Esophagus muscularis mucosa (tissue), 4 donors: ENCODE measurements around the gene DYNLT4. TPM values are rescaled to one million over a fixed set of nuclear protein-coding genes. Genes with fewer than 3 reads are reported as not detected.

ENCODE experiments used
- DNase-seq: peaks from one replicate; pipeline ENCODE4 v3.0.0-alpha.2; 2017; ENCODE audit errors: extremely low spot score
- H3K27ac ChIP-seq, 4 donors: fragments of 200-600 bp; sonication (generic); replicated peaks in 1 of 4; 1 replicate in 3 of 4; 2 replicates in 1 of 4; pipeline ENCODE4 v1.5.1; 2016 to 2019; ENCODE audit warnings: mild to moderate bottlenecking in 1 of 4
- H3K27me3 ChIP-seq, 4 donors: fragments of 200-600 bp; sonication (generic); one replicate each; pipeline versions ENCODE4 v1.5.1 to v1.6.0; 2016 to 2019
- H3K36me3 ChIP-seq, 4 donors: fragments of 200-600 bp; sonication (generic); one replicate each; pipeline ENCODE4 v1.5.1; 2016 to 2019
- H3K4me1 ChIP-seq, 4 donors: fragments of 200-600 bp; sonication (generic); one replicate each; pipeline ENCODE4 v1.5.1; 2016 to 2019
- H3K4me3 ChIP-seq, 4 donors: fragments of 200-600 bp; sonication (generic); 1 replicate in 2 of 4; 2 replicates in 2 of 4; pipeline ENCODE4 v1.5.1; 2016 to 2019; ENCODE audit warnings: mild to moderate bottlenecking in 4 of 4, moderate library complexity in 1 of 4
- H3K9me3 ChIP-seq, 4 donors: fragments of 200-600 bp; sonication (generic); 1 replicate in 3 of 4; 2 replicates in 1 of 4; pipeline ENCODE4 v1.5.1; 2016 to 2019
- EP300 ChIP-seq: sonication (generic); formaldehyde crosslinking; IDR thresholded peaks from one replicate; pipeline ENCODE4 v1.6.1; 2017; ENCODE audit warnings: antibody characterized with exemption
- POLR2A ChIP-seq: fragments of 450-650 bp; IDR thresholded peaks from one replicate; pipeline ENCODE4 v1.6.1; 2017; ENCODE audit warnings: antibody characterized with exemption, moderate library complexity, mild to moderate bottlenecking, low read depth
- POLR2AphosphoS5 ChIP-seq, 2 donors: sonication (generic); formaldehyde crosslinking; IDR thresholded peaks; one replicate each; pipeline ENCODE4 v1.6.1; 2017; ENCODE audit warnings: antibody characterized with exemption in 2 of 2
- WGBS: methylation state at CpG from one replicate; pipeline ENCODE4 v1.1.5; 2018; 5-methylcytosine and 5-hydroxymethylcytosine counted together
- intact Hi-C: fragments of 100-400 bp; cut with DNase I; formaldehyde crosslinking; loops from one replicate; pipeline ENCODE4 v1.15.1; 2023
- total RNA-seq, 4 donors: library from RNA; depleted of rRNA; stranded (reverse); fragments of >200 nt; gene quantifications; one replicate each; pipeline versions ENCODE4 v1.1.0 to v1.2.1, GENCODE V29; 2016
- TF ChIP-seq, protein P1 (sequence below), 3 experiments: fragments of 200-600 bp in 2 of 3; fragments of 450-650 bp in 1 of 3; sonication (generic) in 2 of 3; IDR thresholded peaks; one replicate each; pipeline ENCODE4 v1.5.1; 2017 to 2019; ENCODE audit warnings: antibody characterized with exemption in 3 of 3, mild to moderate bottlenecking in 2 of 3, moderate library complexity in 1 of 3

DYNLT4 gene
- total RNA-seq, 4 donors from 2014 or later: 0.83 TPM; not detected in 3

DNA sequence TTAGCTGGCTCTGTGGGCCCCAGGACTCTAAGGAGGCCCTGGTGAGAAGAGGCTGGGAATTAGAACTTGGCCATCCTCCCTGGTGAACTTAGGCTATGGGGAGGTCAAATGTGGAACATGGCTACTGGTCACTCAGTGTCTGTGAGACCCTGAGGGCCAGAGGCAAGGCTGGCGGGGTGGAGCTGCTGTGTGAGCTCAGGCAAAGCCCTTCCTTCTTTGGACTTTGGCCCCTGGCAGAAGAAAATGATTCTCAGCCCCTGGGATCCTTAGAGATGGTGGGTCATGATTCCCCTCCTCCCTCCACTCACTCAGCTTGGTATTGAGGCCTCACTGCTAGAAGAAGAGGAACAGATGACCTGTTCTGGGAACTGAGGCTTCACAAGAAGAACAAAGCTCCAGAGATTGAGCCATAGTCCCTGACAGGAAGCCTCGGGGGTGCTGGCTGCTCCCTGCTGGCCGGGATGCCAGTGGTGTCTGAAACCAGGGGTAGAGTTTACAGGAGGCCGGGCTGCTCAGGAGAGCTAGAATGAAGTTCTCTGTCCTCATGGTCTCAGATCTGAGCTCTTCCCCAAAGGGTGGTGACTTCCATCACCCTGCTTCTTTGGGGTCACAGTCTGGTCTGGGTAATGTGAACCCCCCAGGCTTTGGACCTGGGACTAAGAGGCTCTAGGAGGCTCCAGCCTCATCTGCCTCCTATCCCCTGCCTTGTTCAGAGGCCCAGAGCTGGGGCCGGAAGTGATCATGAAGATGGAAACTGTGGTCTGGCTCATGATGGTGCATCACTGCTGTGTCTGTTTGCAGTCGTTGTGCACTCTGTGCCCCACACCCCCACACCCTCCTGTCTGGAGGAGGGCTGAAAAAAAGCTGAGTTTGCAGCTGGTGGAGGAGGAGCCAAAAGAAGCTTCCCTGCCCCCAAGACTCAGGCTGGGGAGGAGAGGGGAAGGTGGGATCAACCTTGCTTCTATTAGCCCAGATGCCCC, 2.1 kb upstream of the DYNLT4 start:
- no peak for DNase-seq
- peak; percentile 5 to 59 for TF ChIP-seq POLR2AphosphoS5 (IDR thresholded peaks at IDR 0.05)
- TF ChIP-seq POLR2A: no peak
- Histone ChIP-seq H3K36me3 (peaks cover 9 to 32% (median 21%) of the 10 kb centered on the region in 4 donors), H3K27me3 (no peaks in the 10 kb centered on the region), H3K9me3 (no peaks in the 10 kb centered on the region), H3K27ac (peak overlapping the region; percentile 96 to 97 (median 96)), H3K4me3 (peak overlapping the region; percentile 30 to 49 (median 39)), H3K4me1 (peaks cover 78 to 100% (median 93%) of the 10 kb centered on the region in 4 donors)
- intact Hi-C loops: no loop called here
- 52% methylated on average over 6 of the region's 6 CpGs for WGBS

DNA sequence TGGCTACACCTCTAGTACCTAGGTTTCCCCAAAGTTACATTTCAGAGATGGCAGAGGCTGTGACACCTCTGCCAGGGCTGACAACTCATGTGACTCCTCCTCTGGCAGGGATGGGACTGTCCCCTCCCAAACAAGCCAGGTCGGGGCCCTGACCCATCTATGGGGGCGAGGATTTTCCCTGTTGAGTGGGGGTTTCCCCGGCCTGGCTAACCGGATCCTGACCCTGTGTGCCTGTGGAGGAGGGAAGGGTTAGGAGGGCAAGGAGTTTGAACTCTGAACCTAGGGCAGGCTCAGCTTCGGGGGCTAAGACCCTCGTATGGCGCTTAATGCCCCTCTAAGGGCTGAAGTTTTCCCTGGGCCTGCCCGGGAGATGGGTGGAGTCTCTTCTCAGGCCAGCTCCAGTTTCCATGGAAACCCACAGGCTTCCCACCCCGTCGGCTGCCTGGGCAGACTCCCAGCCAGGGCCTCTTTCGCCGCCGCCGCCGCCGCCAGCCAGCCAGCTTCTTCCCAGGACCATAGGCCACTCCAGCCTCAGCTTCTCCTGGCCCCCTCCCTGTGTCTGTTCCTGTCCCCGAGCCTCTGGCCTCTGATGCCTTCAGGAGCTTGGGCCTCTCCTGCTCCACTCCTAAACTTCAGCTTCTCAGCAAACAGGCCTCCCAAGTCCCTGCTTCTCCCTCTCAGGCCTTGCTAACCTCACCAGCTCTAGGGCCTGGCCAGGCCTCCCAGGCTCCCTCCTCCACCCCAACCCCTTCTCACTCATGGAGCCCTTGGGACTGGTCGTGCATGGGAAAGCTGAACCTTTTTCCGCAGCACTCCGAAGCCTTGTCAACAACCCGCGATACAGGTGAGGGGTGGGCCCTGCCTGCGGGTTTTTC, 1.1 kb upstream of the DYNLT4 start, which contains the start of gene BTBD19:
BTBD19 (plus strand) TSS at position 461 of the 875 bp plus-strand sequence; CDS start at position 759, 298 bp downstream.
- Histone ChIP-seq H3K4me1 (peaks cover 80 to 100% (median 94%) of the 10 kb centered on the region in 4 donors), H3K27me3 (no peaks in the 10 kb centered on the region), H3K36me3 (peaks cover 9 to 40% (median 31%) of the 10 kb centered on the region in 4 donors), H3K4me3 (peak within 1 kb of the TSS; percentile 30 to 49 (median 39)), H3K9me3 (no peaks in the 10 kb centered on the region), H3K27ac (peak within 1 kb of the TSS; percentile 96 to 97 (median 96))
- DNase-seq: no peak
- intact Hi-C loops: no loop called here
- TF ChIP-seq POLR2AphosphoS5 (IDR thresholded peaks at IDR 0.05) (peak; percentile 16 to 47), POLR2A (no peak)
- 50% methylated on average over 7 of the region's 23 CpGs for WGBS

DNA sequence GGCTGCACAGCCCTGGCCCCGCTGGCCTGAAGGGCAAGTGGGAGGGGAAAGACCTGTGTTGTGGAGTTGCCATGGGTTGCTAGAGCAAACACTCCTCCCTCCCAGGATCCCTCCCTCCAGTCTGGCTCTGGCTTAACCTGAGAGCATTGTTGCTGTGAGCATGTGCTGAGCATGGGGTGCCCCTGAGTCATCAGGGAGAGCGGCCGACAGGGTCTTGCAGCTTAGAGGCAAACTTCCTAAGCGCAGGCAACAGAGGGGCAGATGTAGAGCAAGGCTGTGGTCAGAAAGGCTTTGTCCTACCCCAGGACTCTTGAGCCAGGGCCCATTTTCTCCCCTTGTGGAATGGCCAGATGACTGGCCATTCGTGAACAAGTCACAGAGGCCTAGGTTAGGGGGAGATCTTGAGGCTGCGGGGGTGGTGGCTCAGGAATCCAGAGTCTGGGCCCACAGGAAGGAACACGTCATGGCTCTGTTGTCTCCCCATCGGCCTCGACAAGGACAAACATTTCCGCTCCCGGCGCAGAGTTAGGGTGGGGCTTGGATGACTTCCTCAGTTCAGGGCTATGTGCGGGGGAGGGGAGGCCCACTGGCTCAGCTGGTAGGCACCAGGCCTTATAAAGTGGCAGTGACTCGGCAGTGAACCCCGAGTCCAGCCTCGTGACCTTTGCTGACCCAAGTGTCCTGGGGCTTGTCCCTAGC, 362 bp upstream of the DYNLT4 start:
- Histone ChIP-seq H3K27me3 (no peaks in the 10 kb centered on the region), H3K36me3 (peaks cover 9 to 42% (median 38%) of the 10 kb centered on the region in 4 donors), H3K4me3 (peak overlapping the region in 3 of 4 donors; percentile 30 to 49 (median 37)), H3K9me3 (no peaks in the 10 kb centered on the region), H3K27ac (peak overlapping the region; percentile 96 to 97 (median 96)), H3K4me1 (peaks cover 81 to 100% (median 93%) of the 10 kb centered on the region in 4 donors)
- intact Hi-C loops: no loop called here
- DNase-seq: peak; percentile 99
- TF ChIP-seq EP300 (no peak), POLR2A (no peak), POLR2AphosphoS5 (IDR thresholded peaks at IDR 0.05) (peak; percentile 89 to 95)
- TF ChIP-seq, protein P1, sequence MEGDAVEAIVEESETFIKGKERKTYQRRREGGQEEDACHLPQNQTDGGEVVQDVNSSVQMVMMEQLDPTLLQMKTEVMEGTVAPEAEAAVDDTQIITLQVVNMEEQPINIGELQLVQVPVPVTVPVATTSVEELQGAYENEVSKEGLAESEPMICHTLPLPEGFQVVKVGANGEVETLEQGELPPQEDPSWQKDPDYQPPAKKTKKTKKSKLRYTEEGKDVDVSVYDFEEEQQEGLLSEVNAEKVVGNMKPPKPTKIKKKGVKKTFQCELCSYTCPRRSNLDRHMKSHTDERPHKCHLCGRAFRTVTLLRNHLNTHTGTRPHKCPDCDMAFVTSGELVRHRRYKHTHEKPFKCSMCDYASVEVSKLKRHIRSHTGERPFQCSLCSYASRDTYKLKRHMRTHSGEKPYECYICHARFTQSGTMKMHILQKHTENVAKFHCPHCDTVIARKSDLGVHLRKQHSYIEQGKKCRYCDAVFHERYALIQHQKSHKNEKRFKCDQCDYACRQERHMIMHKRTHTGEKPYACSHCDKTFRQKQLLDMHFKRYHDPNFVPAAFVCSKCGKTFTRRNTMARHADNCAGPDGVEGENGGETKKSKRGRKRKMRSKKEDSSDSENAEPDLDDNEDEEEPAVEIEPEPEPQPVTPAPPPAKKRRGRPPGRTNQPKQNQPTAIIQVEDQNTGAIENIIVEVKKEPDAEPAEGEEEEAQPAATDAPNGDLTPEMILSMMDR (IDR thresholded peaks at IDR 0.05): peak in 1 of 3 experiments; percentile 13
- WGBS: 6% methylated on average over 15 of the region's 16 CpGs

DNA sequence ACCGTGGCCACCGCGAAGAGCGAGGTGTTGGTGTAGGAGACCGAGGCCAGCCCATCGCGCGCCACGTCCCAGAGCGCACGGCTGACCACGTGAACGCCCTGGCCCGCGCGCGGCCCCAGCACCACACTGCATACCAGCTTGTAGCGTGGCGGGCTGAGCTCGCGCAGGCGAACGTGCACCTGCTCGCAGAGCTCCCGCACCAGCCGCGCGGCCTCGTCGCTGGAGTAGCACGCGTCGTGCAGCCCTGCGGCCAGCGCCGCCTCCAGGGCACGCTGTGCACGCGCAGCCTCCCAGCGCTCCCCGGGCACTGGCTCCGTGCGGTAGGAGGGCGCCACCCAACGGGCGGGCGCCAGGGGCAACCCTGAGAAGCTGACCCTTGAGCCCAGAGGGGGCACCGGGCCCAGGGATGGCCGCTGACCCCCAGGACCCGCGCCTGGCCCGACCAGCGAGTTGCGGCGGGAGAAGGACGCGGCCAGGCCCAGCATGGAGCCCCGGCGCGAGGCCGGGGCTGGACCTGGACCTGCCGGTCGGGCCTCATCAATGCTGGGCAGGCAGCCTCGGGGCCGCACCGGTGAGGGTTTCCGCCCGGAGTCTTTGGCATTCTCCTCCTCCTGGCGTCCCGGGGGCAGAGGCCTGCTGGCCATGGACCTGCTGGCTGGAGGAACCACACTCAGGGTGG, 987 bp downstream of the DYNLT4 start:
- Histone ChIP-seq H3K9me3 (no peaks in the 10 kb centered on the region), H3K27me3 (no peaks in the 10 kb centered on the region), H3K36me3 (peaks cover 9 to 47% (median 41%) of the 10 kb centered on the region in 4 donors), H3K4me1 (peaks cover 82 to 100% (median 93%) of the 10 kb centered on the region in 4 donors), H3K4me3 (peak overlapping the region in 3 of 4 donors; percentile 3 to 37 (median 21)), H3K27ac (peak overlapping the region; percentile 96 to 97 (median 96))
- 93% methylated on average over 27 of the region's 70 CpGs for WGBS
- no peak for DNase-seq
- intact Hi-C loops: no loop called here
- TF ChIP-seq, protein P1 (IDR thresholded peaks at IDR 0.05): no peak
- TF ChIP-seq POLR2A (no peak), POLR2AphosphoS5 (IDR thresholded peaks at IDR 0.05) (no peak), EP300 (no peak)
